Endometrium (tissue), 2 donors: ENCODE data around the gene POLE.

Source experiments
- FAIRE-seq: peaks from 2 replicates; lab custom pipeline; 2012; peaks lifted over from hg19 to GRCh38; lab: Jason Lieb, UNC
- donor health status: control.
- donor health status: control.

The POLE gene

DNA sequence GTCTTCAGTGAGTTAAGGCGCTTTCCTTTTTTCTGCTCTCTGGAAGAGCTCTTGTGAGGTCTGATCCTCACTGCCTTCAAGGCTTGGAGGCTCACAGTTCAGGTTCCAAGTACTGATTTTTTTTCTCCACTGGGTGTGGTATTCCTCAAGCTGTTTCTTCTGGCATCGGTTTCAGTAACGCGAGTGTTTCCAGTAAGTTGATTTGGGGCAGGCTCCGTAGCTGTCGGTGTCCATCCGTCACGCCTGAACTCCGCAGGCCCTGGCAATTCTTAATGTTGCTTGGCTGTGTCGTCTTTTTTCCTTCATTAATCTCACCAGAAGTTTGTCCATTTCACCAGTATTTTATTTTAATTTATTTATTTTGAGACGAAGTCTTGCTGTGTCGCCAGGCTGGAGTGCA is 107.4 kb downstream of the POLE start:
- no peak for FAIRE-seq

- no peak for FAIRE-seq
These were observed 108.3 kb downstream of the POLE start for GRCh38 chr12:132578826-132579225.

DNA sequence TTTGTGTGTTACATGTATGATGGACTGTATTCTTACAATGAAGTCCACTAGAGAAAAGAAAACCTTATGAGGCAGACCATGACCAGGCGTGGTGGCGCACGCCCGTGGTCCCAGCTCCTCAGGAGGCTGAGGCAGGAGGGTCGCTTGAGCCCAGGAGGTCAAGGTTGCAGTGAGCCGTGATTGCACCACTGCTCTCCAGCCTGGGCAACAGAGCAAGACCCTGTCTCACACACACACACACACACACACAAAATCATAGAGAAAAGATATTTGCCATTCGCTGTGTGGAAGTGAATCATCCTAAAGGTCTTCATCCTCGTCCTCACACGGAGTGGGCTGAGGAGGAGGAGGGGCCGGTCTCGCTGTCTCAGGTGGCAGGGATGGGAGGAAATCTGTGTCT is 109.0 kb downstream of the POLE start:
- no peak for FAIRE-seq

DNA sequence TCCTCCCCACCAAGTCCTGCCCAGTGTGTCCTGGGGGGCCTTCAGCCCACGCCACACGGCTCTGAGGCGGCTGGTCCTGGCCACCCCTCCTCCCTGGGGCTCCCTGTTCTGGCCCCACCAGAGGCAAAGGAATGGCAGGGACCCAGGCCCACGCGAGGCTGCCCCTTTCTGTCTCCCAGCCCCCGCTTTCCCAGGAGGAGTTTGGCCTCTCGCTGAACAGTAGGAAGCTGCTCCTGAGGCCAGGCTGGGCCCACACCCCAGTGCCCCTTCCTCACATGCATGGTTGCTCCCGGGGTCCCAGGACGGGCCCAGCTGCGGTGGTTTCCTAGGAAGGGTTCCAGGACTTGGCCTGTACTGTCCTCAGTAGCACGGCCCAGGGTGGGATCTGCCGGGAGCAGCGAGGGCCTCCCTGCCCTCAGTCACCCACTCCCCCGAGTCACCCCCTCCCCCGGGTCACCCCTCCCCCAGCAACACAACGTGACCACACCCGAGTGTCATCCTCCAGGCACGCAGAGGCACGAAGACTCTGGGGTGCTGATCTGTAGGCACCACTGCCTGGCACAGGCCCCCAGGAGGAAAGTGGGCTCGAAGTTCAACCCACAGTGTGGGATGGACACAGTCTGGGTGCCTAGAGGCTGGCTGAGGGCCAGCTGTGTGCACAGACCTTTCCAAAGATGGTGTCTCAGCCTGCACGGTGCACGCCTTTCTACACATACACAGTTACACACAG is 109.8 kb downstream of the POLE start:
- FAIRE-seq: no peak

- no peak for FAIRE-seq
These were observed 110.4 kb downstream of the POLE start for GRCh38 chr12:132576701-132577100.

DNA sequence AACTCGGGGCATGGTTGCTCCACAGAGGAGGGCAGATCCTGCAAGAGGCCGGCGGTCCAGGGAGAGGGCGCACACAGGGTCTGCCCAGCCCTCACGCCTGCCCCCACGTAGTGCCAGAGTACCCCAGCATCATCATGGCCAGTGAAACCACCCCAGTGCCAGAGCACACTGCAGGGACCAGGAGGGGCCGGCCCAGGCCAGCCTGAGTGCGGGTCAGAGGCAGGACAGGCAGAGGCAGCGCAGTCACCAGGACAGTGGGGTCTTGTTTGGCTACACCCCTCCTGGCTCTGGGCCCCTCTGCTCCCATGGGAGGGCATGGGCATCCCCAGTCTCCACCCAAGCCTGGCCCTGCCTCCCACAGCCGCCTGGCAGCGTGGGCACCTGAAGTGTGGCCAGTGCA is 111.5 kb downstream of the POLE start:
- no peak for FAIRE-seq

DNA sequence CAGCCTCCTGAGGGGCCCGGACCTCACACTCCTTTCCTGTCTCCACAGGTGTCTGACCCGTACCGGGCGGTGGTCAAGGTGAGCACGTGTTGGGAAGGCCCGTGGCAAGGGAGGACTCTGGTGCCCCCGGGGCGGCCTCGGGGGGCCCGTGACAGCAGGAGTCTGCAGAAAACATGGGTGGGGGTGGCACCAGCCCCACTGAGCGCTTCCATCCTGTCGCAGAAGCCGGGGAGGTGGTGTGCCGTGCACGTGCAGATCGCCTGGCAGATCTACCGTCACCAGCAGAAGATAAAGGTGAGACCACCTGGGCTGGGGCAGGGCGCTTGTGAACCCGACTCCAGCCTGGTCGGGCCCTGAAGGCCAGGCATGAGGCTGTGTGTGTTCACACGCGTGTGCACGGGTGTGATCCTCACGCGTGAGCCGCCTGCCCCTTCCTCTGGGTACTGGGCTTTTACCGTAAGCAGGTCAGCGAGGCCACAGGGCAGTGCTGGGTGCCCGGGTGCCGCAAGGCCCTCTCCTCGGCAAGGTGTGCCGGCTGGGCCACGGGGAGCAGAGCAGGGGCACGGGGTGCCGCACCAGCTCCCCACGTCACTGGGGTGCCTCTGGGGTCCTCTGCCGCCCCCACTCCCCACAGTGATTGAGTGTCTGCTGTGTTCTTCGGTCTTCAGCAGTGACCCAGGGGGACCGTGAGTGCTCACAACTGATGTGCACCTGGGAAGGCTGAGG is 112.7 kb downstream of the POLE start:
- FAIRE-seq: no peak
